IMR-90 (cell line): Measurements from ENCODE around the gene ENPP3.

Experiments
- POLR2A ChIP-seq: IDR thresholded peaks from 2 replicates; pipeline ENCODE4 v1.6.1; 2012; ENCODE audit warnings: mild to moderate bottlenecking, low read depth, low read length
- RAD21 ChIP-seq: IDR thresholded peaks from 2 replicates; pipeline ENCODE4 v1.6.1; 2012; ENCODE audit warnings: low read length, improper control_type of control experiment
- RFX5 ChIP-seq: IDR thresholded peaks from 2 replicates; pipeline ENCODE4 v1.8.0; 2012; ENCODE audit warnings: low read depth, mild to moderate bottlenecking, low read length, moderate library complexity
- TF ChIP-seq, protein P1 (sequence below): conservative IDR thresholded peaks from 2 replicates; pipeline ENCODE4 v1.5.1; 2012; ENCODE audit warnings: mild to moderate bottlenecking, low read depth, low read length, improper control_type of control experiment
- TF ChIP-seq, protein P2 (sequence below): fragments of 150-350 bp; IDR thresholded peaks from 2 replicates; pipeline ENCODE4 v1.6.1; 2017; ENCODE audit warnings: mild to moderate bottlenecking, antibody characterized with exemption, low read length, low read depth

DNA sequence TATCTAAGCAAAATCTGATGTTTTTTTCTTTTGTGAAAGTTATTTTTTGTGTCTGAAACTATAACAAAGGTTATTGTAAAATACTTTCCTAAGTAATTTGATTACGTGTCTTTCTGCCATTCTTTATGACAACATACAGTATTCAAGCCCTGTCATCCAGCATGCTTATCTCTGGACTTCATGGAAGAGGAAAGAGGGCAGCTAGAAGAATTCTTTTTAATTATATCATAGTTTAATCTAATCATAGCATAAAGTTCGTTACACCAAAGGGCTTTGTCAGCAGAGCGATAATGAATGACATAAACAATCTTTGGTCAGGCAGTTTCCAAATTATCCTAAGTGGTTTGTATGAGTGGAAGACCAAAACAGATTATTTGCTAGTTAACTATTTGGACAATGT, 3.5 kb downstream of the ENPP3 start:
- TF ChIP-seq POLR2A (no peak), RAD21 (no peak), RFX5 (no peak)
- TF ChIP-seq, protein P1, sequence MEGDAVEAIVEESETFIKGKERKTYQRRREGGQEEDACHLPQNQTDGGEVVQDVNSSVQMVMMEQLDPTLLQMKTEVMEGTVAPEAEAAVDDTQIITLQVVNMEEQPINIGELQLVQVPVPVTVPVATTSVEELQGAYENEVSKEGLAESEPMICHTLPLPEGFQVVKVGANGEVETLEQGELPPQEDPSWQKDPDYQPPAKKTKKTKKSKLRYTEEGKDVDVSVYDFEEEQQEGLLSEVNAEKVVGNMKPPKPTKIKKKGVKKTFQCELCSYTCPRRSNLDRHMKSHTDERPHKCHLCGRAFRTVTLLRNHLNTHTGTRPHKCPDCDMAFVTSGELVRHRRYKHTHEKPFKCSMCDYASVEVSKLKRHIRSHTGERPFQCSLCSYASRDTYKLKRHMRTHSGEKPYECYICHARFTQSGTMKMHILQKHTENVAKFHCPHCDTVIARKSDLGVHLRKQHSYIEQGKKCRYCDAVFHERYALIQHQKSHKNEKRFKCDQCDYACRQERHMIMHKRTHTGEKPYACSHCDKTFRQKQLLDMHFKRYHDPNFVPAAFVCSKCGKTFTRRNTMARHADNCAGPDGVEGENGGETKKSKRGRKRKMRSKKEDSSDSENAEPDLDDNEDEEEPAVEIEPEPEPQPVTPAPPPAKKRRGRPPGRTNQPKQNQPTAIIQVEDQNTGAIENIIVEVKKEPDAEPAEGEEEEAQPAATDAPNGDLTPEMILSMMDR, result no peak
- TF ChIP-seq, protein P2, sequence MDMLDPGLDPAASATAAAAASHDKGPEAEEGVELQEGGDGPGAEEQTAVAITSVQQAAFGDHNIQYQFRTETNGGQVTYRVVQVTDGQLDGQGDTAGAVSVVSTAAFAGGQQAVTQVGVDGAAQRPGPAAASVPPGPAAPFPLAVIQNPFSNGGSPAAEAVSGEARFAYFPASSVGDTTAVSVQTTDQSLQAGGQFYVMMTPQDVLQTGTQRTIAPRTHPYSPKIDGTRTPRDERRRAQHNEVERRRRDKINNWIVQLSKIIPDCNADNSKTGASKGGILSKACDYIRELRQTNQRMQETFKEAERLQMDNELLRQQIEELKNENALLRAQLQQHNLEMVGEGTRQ, result no peak
